Thyroid gland (tissue), 4 donors: ENCODE results near the gene IRF7. TPM values are rescaled to one million over a fixed set of nuclear protein-coding genes. Genes with fewer than 3 reads are reported as not detected.
A peak's percentile ranks its signal among the peaks of the same experiment; 100 is the strongest.

ENCODE experiments used
- DNase-seq, 2 donors: peaks; one replicate each; pipeline ENCODE4 v3.0.0-alpha.2; 2019
- H3K27ac ChIP-seq, 3 donors: fragments of 200-600 bp; sonication (generic); 1 replicate in 2 of 3; 2 replicates in 1 of 3; pipeline ENCODE4 v1.5.1; 2016 to 2019; ENCODE audit warnings: mild to moderate bottlenecking in 1 of 3, moderate library complexity in 1 of 3
- H3K27me3 ChIP-seq: fragments of 200-600 bp; sonication (generic); one replicate; pipeline ENCODE4 v1.5.1; 2019
- H3K36me3 ChIP-seq, 2 donors: fragments of 200-600 bp; sonication (generic); one replicate each; pipeline ENCODE4 v1.5.1; 2016 to 2019
- H3K4me1 ChIP-seq, 2 donors: fragments of 200-600 bp; sonication (generic); one replicate each; pipeline ENCODE4 v1.5.1; 2017 to 2019
- H3K4me3 ChIP-seq, 3 donors: fragments of 200-600 bp; sonication (generic); replicated peaks in 1 of 3; 1 replicate in 2 of 3; 2 replicates in 1 of 3; pipeline ENCODE4 v1.5.1; 2016; ENCODE audit warnings: mild to moderate bottlenecking in 1 of 3
- H3K9me3 ChIP-seq: fragments of 200-600 bp; sonication (generic); one replicate; pipeline ENCODE4 v1.5.1; 2017
- CTCF ChIP-seq, 6 experiments: fragments of 200-600 bp in 3 of 6; fragments of 450-650 bp in 3 of 6; sonication (generic) in 3 of 6; IDR thresholded peaks; one replicate each; pipeline ENCODE4 v1.5.1; 2016 to 2019; ENCODE audit warnings: antibody characterized with exemption in 6 of 6, mild to moderate bottlenecking in 2 of 6, inconsistent platforms in 1 of 6, moderate library complexity in 1 of 6
- POLR2A ChIP-seq, 2 donors: fragments of 450-650 bp; IDR thresholded peaks; one replicate each; pipeline ENCODE4 v1.6.1; 2017; ENCODE audit warnings: antibody characterized with exemption in 2 of 2, mild to moderate bottlenecking in 2 of 2, moderate library complexity in 1 of 2
- WGBS, 2 donors: methylation state at CpG; one replicate each; pipeline ENCODE4 v1.1.5; 2017; 5-methylcytosine and 5-hydroxymethylcytosine counted together
- intact Hi-C: fragments of 100-400 bp; cut with DNase I; formaldehyde crosslinking; loops from one replicate; pipeline ENCODE4 v1.15.1; 2023
- total RNA-seq, 4 donors: library from RNA; depleted of rRNA; stranded (reverse); fragments of >200 nt; gene quantifications; one replicate each; pipeline ENCODE4 v1.2.3, GENCODE V29; 2016

IRF7 gene
- total RNA-seq, 4 donors from 2014 or later: 15.4 to 42.4 (median 29.1) TPM

- no peak for TF ChIP-seq POLR2A (IDR thresholded peaks at IDR 0.05)
- no peak for TF ChIP-seq CTCF (IDR thresholded peaks at IDR 0.05)
Observed at GRCh38 chr11:579830-580601, 35.7 kb downstream of the IRF7 start.

GRCh38 chr11:578276-579035 lies 37.3 kb downstream of the IRF7 start:
- Histone ChIP-seq H3K4me3 (peak overlapping the region in 1 of 3 donors; percentile 88), H3K36me3 (peaks cover 6 to 15% of the 10 kb centered on the region in 2 donors), H3K27ac (no peak overlapping the region), H3K4me1 (peaks cover 44 to 48% of the 10 kb centered on the region in 2 donors), H3K9me3 (no peaks in the 10 kb centered on the region), H3K27me3 (no peaks in the 10 kb centered on the region)
- WGBS, 2 donors: 76 to 79% methylated on average over 15 to 19 of the region's 21 CpGs
- intact Hi-C loops: no loop called here
- no peak for TF ChIP-seq CTCF (IDR thresholded peaks at IDR 0.05)
- no peak for TF ChIP-seq POLR2A (IDR thresholded peaks at IDR 0.05)
- DNase-seq: no peak

More at GRCh38 chr11:579830-580601, 35.7 kb downstream of the IRF7 start:
- WGBS, 2 donors: 84 to 88% methylated on average over 17 to 20 of the region's 20 CpGs
- no peaks in the 10 kb centered on the region for H3K9me3 ChIP-seq
- intact Hi-C loops: no loop called here
- no peak overlapping the region for H3K27ac ChIP-seq
- no peak overlapping the region for H3K4me3 ChIP-seq
- peaks cover 32 to 38% of the 10 kb centered on the region in 2 donors for H3K4me1 ChIP-seq
- H3K27me3 ChIP-seq: no peaks in the 10 kb centered on the region
- no peak for DNase-seq
- H3K36me3 ChIP-seq: peaks cover 13 to 17% of the 10 kb centered on the region in 2 donors

- peak overlapping the region; percentile 54 to 88 (median 71) for H3K4me3 ChIP-seq
- DNase-seq: no peak
- TF ChIP-seq CTCF (IDR thresholded peaks at IDR 0.05) (no peak), POLR2A (IDR thresholded peaks at IDR 0.05) (no peak)
- H3K27me3 ChIP-seq: no peaks in the 10 kb centered on the region
- 58 to 66% methylated on average over 6 of the region's 6 CpGs for WGBS, 2 donors
- H3K27ac ChIP-seq: peak overlapping the region in 1 of 3 donors; percentile 23
- peaks cover 53 to 57% of the 10 kb centered on the region in 2 donors for H3K4me1 ChIP-seq
- intact Hi-C loops: no loop called here
- no peaks in the 10 kb centered on the region for H3K9me3 ChIP-seq
- peaks cover 0 to 12% of the 10 kb centered on the region in 2 donors for H3K36me3 ChIP-seq
Observed at GRCh38 chr11:577611-577894, 38.2 kb downstream of the IRF7 start.

- peak overlapping the region in 1 of 3 donors; percentile 23 for H3K27ac ChIP-seq
- peak overlapping the region; percentile 54 to 88 (median 71) for H3K4me3 ChIP-seq
- peaks cover 58 to 62% of the 10 kb centered on the region in 2 donors for H3K4me1 ChIP-seq
- no peaks in the 10 kb centered on the region for H3K9me3 ChIP-seq
- WGBS, 2 donors: 10 to 11% methylated on average over 18 to 20 of the region's 48 CpGs
- intact Hi-C loops: no loop called here
- no peak for DNase-seq
- no peaks in the 10 kb centered on the region for H3K27me3 ChIP-seq
- peaks cover 0 to 8% of the 10 kb centered on the region in 2 donors for H3K36me3 ChIP-seq
- no peak for TF ChIP-seq CTCF (IDR thresholded peaks at IDR 0.05)
- no peak for TF ChIP-seq POLR2A (IDR thresholded peaks at IDR 0.05)
Observed at GRCh38 chr11:576811-577610, 38.7 kb downstream of the IRF7 start.
